H1 (cell line): ENCODE data around the gene LAMA3. TPM values are rescaled to one million over a fixed set of nuclear protein-coding genes. Genes with fewer than 3 reads are reported as not detected.

Experiments used
- CTCF ChIA-PET: fragments of 300-600 bp; sonication (Branson Sonifier 250); formaldehyde crosslinking; loops from one replicate; lab custom pipeline; 2021; ENCODE audit not compliant: partially characterized antibody; lab: Charles Lee
- POLR2A ChIA-PET: fragments of 300-600 bp; sonication (Branson Sonifier 250); formaldehyde crosslinking; loops from one replicate; lab custom pipeline; 2021; ENCODE audit warnings: inconsistent platforms; ENCODE audit not compliant: partially characterized antibody; lab: Charles Lee
- DNase-seq, 2 experiments: peaks; one replicate each; pipeline versions ENCODE4 v3.0.0 to v3.0.0-alpha.2; 2010 to 2022; ENCODE audit warnings: low spot score in 2 of 2, low read depth in 1 of 2, mixed read lengths in 1 of 2
- FAIRE-seq: peaks from 2 replicates; lab custom pipeline; 2011; peaks lifted over from hg19 to GRCh38; lab: Jason Lieb, UNC
- H2AFZ ChIP-seq: 2 replicates; pipeline ENCODE4 v1.8.1; 2012; ENCODE audit warnings: low read length, inconsistent platforms
- H2AK5ac ChIP-seq: 2 replicates; pipeline ENCODE4 v1.6.1; 2013; ENCODE audit warnings: low read depth, low read length
- H2BK120ac ChIP-seq: replicated peaks from 2 replicates; pipeline ENCODE3; 2013; ENCODE audit warnings: low read depth, low read length, inconsistent platforms
- H2BK12ac ChIP-seq: 2 replicates; pipeline ENCODE4 v1.6.1; 2013; ENCODE audit warnings: low read depth, low read length
- H2BK15ac ChIP-seq: 2 replicates; pipeline ENCODE4 v1.6.1; 2013; ENCODE audit warnings: low read length
- H2BK20ac ChIP-seq: 2 replicates; pipeline ENCODE4 v1.6.1; 2013; ENCODE audit warnings: low read length
- H2BK5ac ChIP-seq: 2 replicates; pipeline ENCODE4 v1.6.1; 2013; ENCODE audit warnings: low read depth, low read length
- H3K14ac ChIP-seq: 2 replicates; pipeline ENCODE4 v1.6.1; 2013; ENCODE audit warnings: inconsistent platforms; ENCODE audit not compliant: insufficient read length
- H3K18ac ChIP-seq: 2 replicates; pipeline ENCODE4 v1.6.1; 2013; ENCODE audit warnings: low read length; ENCODE audit errors: extremely low read depth
- H3K23ac ChIP-seq: 2 replicates; pipeline ENCODE4 v1.6.1; 2013; ENCODE audit warnings: inconsistent platforms; ENCODE audit not compliant: insufficient read length
- H3K23me2 ChIP-seq: 2 replicates; pipeline ENCODE4 v1.6.1; 2013; ENCODE audit warnings: low read depth, low read length
- H3K27ac ChIP-seq: 2 replicates; pipeline ENCODE4 v1.6.1; 2011; ENCODE audit warnings: low read depth, low read length, inconsistent platforms
- H3K27me3 ChIP-seq, 4 experiments: replicated peaks in 1 of 4; 1 replicate in 1 of 4; 2 replicates in 3 of 4; pipeline versions ENCODE4 v1.6.1 to v1.8.1; 2011 to 2013; ENCODE audit warnings: low read length in 3 of 4, mild to moderate bottlenecking in 3 of 4, inconsistent platforms in 2 of 4, mixed read lengths in 2 of 4, moderate library complexity in 1 of 4; ENCODE audit not compliant: control insufficient read depth in 3 of 4, insufficient read depth in 3 of 4; ENCODE audit errors: extremely low read depth in 1 of 4
- H3K36me3 ChIP-seq, 4 experiments: 2 replicates each; pipeline versions ENCODE4 v1.6.1 to v1.8.1; 2011 to 2013; ENCODE audit warnings: mild to moderate bottlenecking in 4 of 4, low read length in 3 of 4, moderate library complexity in 2 of 4, control low read depth in 1 of 4, inconsistent platforms in 1 of 4; ENCODE audit not compliant: insufficient read depth in 4 of 4, control insufficient read depth in 2 of 4
- H3K4ac ChIP-seq: replicated peaks from 2 replicates; pipeline ENCODE3; 2013; ENCODE audit warnings: low read length, low read depth, mixed read lengths, inconsistent platforms; ENCODE audit not compliant: insufficient read length
- H3K4me1 ChIP-seq, 4 experiments: replicated peaks in 1 of 4; 1 replicate in 1 of 4; 2 replicates in 3 of 4; pipeline versions ENCODE4 v1.6.1 to v1.8.1; 2011 to 2013; ENCODE audit warnings: low read length in 3 of 4, inconsistent platforms in 2 of 4, mixed read lengths in 1 of 4; ENCODE audit not compliant: insufficient read depth in 4 of 4, control insufficient read depth in 3 of 4
- H3K4me2 ChIP-seq, 2 experiments: 2 replicates each; pipeline versions ENCODE4 v1.6.1 to v1.8.1; 2011 to 2013; ENCODE audit warnings: low read depth in 2 of 2, low read length in 2 of 2, control low read depth in 1 of 2, inconsistent platforms in 1 of 2, mild to moderate bottlenecking in 1 of 2; ENCODE audit not compliant: insufficient read depth in 1 of 2
- H3K4me3 ChIP-seq, 4 experiments: fragments of 200-600, 300-600 bp in 1 of 4; sonication (generic), shearing (Covaris generic), sonication (Bioruptor Twin) in 1 of 4; 2 replicates each; pipeline versions ENCODE4 v1.5.1 to v1.8.1; 2011 to 2016; ENCODE audit warnings: low read length in 4 of 4, low read depth in 3 of 4, control low read depth in 2 of 4, inconsistent platforms in 2 of 4, mild to moderate bottlenecking in 2 of 4, mixed read lengths in 1 of 4, moderate library complexity in 1 of 4; ENCODE audit not compliant: insufficient read depth in 2 of 4; ENCODE audit errors: extremely low read depth in 1 of 4
- H3K56ac ChIP-seq: replicated peaks from 2 replicates; pipeline ENCODE3; 2013; ENCODE audit warnings: low read depth, mild to moderate bottlenecking, mixed read lengths, low read length, inconsistent platforms; ENCODE audit not compliant: insufficient read length
- H3K79me1 ChIP-seq: 2 replicates; pipeline ENCODE4 v1.6.1; 2013; ENCODE audit warnings: low read depth, low read length, control low read depth
- H3K79me2 ChIP-seq, 2 experiments: 2 replicates each; pipeline versions ENCODE4 v1.6.1 to v1.8.1; 2012 to 2013; ENCODE audit warnings: low read length in 2 of 2, mild to moderate bottlenecking in 2 of 2, inconsistent platforms in 1 of 2; ENCODE audit not compliant: insufficient read depth in 2 of 2, control insufficient read depth in 1 of 2
- H3K9ac ChIP-seq, 4 experiments: replicated peaks in 1 of 4; 1 replicate in 1 of 4; 2 replicates in 3 of 4; pipeline versions ENCODE4 v1.6.1 to v1.8.1; 2011 to 2013; ENCODE audit warnings: low read depth in 3 of 4, low read length in 3 of 4, control low read depth in 2 of 4, mild to moderate bottlenecking in 2 of 4, moderate library complexity in 2 of 4, inconsistent platforms in 1 of 4; ENCODE audit errors: extremely low read depth in 1 of 4
- H3K9me3 ChIP-seq, 2 experiments: 2 replicates each; pipeline versions ENCODE4 v1.6.1 to v1.8.1; 2012 to 2013; ENCODE audit warnings: mild to moderate bottlenecking in 2 of 2, moderate library complexity in 2 of 2, control low read depth in 1 of 2, inconsistent platforms in 1 of 2, low read depth in 1 of 2, low read length in 1 of 2, mixed read lengths in 1 of 2; ENCODE audit not compliant: insufficient read depth in 2 of 2
- H4K20me1 ChIP-seq, 2 experiments: replicated peaks in 1 of 2; 2 replicates each; pipeline versions ENCODE3 to v1.8.1; 2011 to 2013; ENCODE audit warnings: inconsistent platforms in 2 of 2, low read length in 2 of 2, mild to moderate bottlenecking in 1 of 2; ENCODE audit not compliant: insufficient read depth in 2 of 2, control insufficient read depth in 1 of 2
- H4K5ac ChIP-seq: 2 replicates; pipeline ENCODE4 v1.6.1; 2013; ENCODE audit warnings: low read length, low read depth, mixed read lengths, inconsistent platforms; ENCODE audit not compliant: insufficient read length
- H4K8ac ChIP-seq: 2 replicates; pipeline ENCODE4 v1.8.0; 2013; ENCODE audit warnings: mild to moderate bottlenecking, moderate library complexity, low read length, inconsistent platforms; ENCODE audit not compliant: insufficient read depth; ENCODE audit errors: extremely low read depth
- H4K91ac ChIP-seq: replicated peaks from 2 replicates; pipeline ENCODE3; 2013; ENCODE audit warnings: low read length, mixed read lengths, inconsistent platforms; ENCODE audit not compliant: insufficient read length
- RBBP5 ChIP-seq: IDR thresholded peaks from 2 replicates; pipeline ENCODE4 v1.7.1; 2012; ENCODE audit warnings: low read depth, mild to moderate bottlenecking, inconsistent platforms, low read length, moderate library complexity, borderline replicate concordance
- TAF1 ChIP-seq: IDR thresholded peaks from 2 replicates; pipeline ENCODE4 v1.6.1; 2011; ENCODE audit warnings: mild to moderate bottlenecking, low read depth, low read length
- WGBS, 2 experiments: shearing (Covaris generic) in 1 of 2; methylation state at CpG; one replicate each; pipeline versions ENCODE4 v1.1.6 to v1.1.7; 2013 to 2015; ENCODE audit warnings: low lambda C conversion rate in 2 of 2, mixed read lengths in 2 of 2, inconsistent platforms in 1 of 2, low coverage in 1 of 2, missing lambda C conversion rate in 1 of 2; ENCODE audit not compliant: insufficient replicate concordance in 2 of 2, insufficient coverage in 1 of 2, insufficient read length in 1 of 2; ENCODE audit errors: extremely low coverage in 1 of 2, missing lambda C conversion rate in 1 of 2; 5-methylcytosine and 5-hydroxymethylcytosine counted together
- polyA plus RNA-seq, 7 experiments: library from polyadenylated mRNA; depleted of rRNA in 3 of 7; stranded (reverse) in 5 of 7; unstranded in 2 of 7; fragments of >200 nt in 5 of 7; fragments of 200-250 nt in 2 of 7; gene quantifications; 1 replicate in 5 of 7; 2 replicates in 1 of 7; 4 replicates in 1 of 7; pipeline versions ENCODE4 v1.2.1 to v1.2.3, GENCODE V29; 2011 to 2013; ENCODE audit warnings: missing spikeins in 2 of 7, mixed read lengths in 2 of 7
- total RNA-seq: library from RNA; stranded (reverse); fragmentation: NEBNext Ultra II Directional; extraction: Animal tissue kit (Norgen Biotek cat#: 25700); gene quantifications from 2 replicates; pipeline ENCODE4 v1.2.1, GENCODE V29; 2021

The LAMA3 gene
- total and polyA plus RNA-seq, 2 of the 8 experiments (the other 6 are each of a cell fraction or from before 2014, with no cell fraction given), result 0.76 to 5.0 TPM

- H3K14ac ChIP-seq, result no peak overlapping the region
- no peaks in the 10 kb centered on the region for H3K36me3 ChIP-seq
- no peak overlapping the region for H3K27ac ChIP-seq
- no peak overlapping the region for H3K9ac ChIP-seq
- DNase-seq (no peak), FAIRE-seq (no peak)
- H4K8ac ChIP-seq, result no peak overlapping the region
- no peaks in the 10 kb centered on the region for H3K27me3 ChIP-seq
- H4K91ac ChIP-seq, result no peak overlapping the region
- H3K4me1 ChIP-seq, result no peaks in the 10 kb centered on the region
- no peak overlapping the region for H2AK5ac ChIP-seq
- ChIA-PET CTCF (no interaction called here), POLR2A (no interaction called here)
- no peaks in the 10 kb centered on the region for H3K79me2 ChIP-seq
- no peaks in the 10 kb centered on the region for H3K9me3 ChIP-seq
- H3K18ac ChIP-seq, result no peak overlapping the region
- no peak overlapping the region for H4K5ac ChIP-seq
- no peaks in the 10 kb centered on the region for H3K79me1 ChIP-seq
- H2AFZ ChIP-seq, result no peak overlapping the region
- no peak overlapping the region for H3K23ac ChIP-seq
- H2BK12ac ChIP-seq, result no peak overlapping the region
- no peak overlapping the region for H2BK20ac ChIP-seq
- H2BK15ac ChIP-seq, result no peak overlapping the region
- WGBS, 2 experiments, result 88% methylated on average over 1 of the region's 1 CpG; no CpG with 5 or more reads in 1 of the 2 experiments
- H3K4me3 ChIP-seq, result no peak overlapping the region
- no peak for TF ChIP-seq TAF1
- TF ChIP-seq RBBP5, result no peak
- no peak overlapping the region for H3K56ac ChIP-seq
- H3K4me2 ChIP-seq, result no peak overlapping the region
- H4K20me1 ChIP-seq, result no peaks in the 10 kb centered on the region
- H2BK5ac ChIP-seq, result no peak overlapping the region
- H2BK120ac ChIP-seq, result no peak overlapping the region
- no peak overlapping the region for H3K4ac ChIP-seq
- H3K23me2 ChIP-seq, result no peaks in the 10 kb centered on the region
These were observed 76.7 kb downstream of the LAMA3 start for GRCh38 chr18:23765931-23766330.
